NCI-H2227 (cell line): ENCODE measurements around the gene ASPG.

Experiments
- DNase-seq: peaks from one replicate; lab custom pipeline; 2025; ENCODE audit not compliant: unreplicated experiment; lab: John Stamatoyannopoulos, UW

Gene ASPG

GRCh38 chr14:104085032-104085888 is at the start of gene ASPG:
Gene ASPG (plus strand): TSS chr14:104085700. CDS start chr14:104085771, 71 bp downstream.
- DNase-seq: no peak

DNA sequence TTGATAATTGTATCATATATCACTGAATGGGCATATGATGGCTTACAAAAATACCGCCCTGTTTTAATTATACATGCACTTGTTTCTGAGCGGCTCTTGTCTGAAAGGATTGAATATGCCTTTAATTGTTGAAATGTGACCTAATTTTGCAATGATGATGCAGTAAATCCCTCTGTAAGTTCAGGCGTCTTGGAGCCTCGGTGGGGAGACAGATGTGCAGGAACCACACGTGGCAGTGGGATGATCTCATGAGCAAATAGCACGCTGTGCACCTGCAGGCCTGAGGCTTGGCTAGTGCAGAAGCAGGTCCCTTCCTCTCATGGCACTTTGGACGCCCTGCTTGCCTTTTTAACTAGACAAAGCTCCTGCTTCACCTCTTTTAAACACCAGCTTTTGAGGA is 49.3 kb upstream of the ASPG start:
- no peak for DNase-seq

GRCh38 chr14:104037074-104037473 is 48.4 kb upstream of the ASPG start:
- no peak for DNase-seq

DNA sequence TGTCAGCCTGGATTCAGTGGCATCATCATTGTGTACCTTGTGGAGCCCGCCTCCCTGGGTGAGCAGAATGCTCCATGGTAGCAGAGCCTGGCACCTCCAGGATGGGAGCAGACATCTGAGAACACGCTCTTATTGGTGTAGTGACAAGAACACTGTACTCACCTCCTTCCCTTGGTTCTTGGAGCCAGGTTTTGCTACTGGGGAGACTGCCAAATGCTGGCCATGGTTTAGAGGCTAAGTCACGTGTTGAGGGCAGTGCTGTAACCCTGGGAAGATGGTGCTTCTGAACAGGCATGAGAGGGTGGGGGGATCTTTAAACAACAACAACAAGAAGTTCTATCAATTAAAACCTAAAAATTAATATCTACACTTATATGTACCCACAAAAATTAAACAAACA is 47.6 kb upstream of the ASPG start:
- DNase-seq: no peak

- no peak for DNase-seq
Measured at GRCh38 chr14:104039214-104039613, 46.3 kb upstream of the ASPG start.

- DNase-seq: no peak
Measured at GRCh38 chr14:104040539-104040938, 45.0 kb upstream of the ASPG start.

DNA sequence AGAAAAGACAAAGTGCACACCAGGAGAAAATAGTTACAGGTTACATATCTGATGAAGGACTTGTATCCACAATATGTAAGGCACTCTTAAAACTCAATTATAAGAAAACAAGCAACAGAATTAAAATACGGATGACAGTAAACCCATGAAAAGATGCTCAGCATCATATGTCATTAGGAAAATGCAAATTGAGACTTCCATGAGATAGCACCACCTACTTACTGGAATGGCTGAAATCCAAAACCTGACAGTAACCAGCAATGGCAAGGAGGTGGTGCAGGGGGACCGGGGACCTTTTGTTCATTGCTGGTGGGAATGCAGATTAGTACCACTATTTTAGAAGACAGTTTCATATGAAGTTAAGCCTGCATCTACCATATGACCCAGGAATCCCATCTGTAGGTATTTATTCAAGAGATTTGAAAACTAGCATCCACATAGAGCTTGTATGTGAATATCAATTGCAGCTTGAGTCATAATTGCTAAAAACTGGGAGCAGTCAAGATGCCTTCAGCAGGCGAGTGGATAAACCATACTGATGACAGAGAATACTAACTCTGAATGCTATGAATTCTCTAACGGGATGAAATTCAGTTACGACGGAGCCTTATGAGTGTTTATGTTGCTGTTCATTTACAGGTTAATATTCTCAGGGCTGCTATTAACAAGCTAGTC is 43.9 kb upstream of the ASPG start:
- no peak for DNase-seq

DNA sequence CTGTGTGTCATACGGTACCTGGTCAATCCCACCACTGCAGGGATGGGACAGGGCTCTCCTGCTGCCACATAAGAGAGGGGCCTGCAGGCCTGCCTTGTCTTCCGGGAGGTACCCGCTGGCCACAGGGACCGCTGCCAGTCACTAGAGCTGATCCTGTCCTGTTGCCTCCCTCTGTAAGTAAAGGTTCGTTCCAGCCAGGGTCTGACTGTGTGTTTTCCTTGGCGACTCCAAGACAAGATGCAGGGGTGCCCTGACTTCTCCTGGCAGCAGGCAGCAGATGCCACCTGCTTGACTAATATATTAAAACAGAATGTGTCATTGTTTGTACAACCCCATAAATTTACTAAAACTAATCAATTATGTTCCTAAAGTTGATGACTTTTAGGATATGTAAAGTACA is 41.5 kb upstream of the ASPG start:
- DNase-seq: no peak

DNA sequence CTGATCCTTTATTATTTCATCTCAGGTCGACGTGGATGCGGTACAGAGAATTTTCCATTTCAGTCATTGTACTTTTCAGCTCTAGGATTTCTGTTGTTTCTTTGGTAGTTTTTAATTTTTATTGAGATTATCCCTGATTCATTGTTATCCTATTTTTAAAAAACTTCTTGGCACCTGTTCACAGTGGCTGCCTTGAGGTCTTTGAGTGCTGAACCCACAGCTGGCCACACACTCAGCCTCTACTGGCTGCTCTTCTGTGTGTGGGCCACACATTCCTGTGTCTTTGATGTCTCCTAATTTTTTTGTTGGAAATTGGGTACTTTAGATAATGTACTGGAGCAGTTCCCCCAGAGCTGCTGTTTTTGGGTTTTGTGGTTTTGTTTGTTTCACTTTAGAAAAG is 37.7 kb upstream of the ASPG start:
- no peak for DNase-seq

- no peak for DNase-seq
Measured at GRCh38 chr14:104048758-104049507, 36.6 kb upstream of the ASPG start.

DNA sequence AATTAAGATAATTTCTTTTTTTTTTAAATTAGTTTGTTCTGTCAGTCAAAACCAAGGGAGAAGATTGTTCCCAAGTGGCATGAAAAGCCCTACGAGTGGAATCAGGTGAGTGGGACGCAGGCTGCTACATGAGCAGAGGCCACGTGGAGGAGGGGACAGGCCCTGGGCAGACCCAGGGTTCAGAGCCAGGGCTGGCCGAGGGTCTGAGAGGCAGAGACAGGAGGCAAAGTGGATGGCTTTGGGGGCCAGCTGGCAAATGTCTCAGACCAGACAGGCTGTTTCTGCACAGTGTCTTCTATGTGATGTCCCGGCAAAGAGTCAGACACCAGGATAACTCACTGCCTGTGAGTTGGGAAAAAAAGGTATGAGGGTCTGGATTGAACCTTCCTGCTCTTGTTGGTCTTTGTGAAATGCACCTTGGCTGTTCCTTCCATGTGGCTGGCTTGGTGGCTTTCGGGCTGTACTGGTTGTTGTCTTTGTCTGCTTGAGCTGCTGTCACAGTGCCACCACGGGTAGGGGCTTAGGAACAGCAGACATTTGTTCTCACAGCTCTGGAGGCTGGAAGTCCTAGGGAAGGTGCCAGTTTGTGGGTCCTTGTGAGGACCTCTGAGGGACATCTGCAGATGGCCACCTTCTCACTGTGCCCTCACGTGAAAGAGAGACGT is 35.8 kb upstream of the ASPG start:
- no peak for DNase-seq

GRCh38 chr14:104051092-104051813 is 34.2 kb upstream of the ASPG start:
- DNase-seq: no peak

- DNase-seq: no peak
Measured at GRCh38 chr14:104054222-104054905, 31.1 kb upstream of the ASPG start.

GRCh38 chr14:104062281-104062680 is 23.2 kb upstream of the ASPG start:
- no peak for DNase-seq

DNA sequence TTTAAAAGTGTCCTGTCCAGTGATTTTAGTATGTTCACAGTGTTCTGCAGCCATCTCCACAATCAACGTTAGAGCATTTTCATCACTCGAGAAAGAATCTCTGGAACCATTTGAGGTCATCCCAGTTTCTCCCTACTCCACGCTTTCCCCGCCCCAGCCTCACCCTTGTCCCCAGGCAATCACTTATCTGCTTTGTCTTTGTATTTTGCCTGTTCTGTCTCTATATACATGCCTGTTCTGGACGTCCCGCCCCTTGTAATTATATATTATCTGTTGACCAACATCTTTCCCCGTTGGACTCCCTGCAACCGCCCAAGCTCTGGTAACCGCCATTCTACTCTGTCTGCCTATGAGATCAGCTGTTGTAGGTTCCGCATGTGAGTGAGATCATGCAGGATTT is 21.5 kb upstream of the ASPG start:
- peak; percentile 43 for DNase-seq

DNA sequence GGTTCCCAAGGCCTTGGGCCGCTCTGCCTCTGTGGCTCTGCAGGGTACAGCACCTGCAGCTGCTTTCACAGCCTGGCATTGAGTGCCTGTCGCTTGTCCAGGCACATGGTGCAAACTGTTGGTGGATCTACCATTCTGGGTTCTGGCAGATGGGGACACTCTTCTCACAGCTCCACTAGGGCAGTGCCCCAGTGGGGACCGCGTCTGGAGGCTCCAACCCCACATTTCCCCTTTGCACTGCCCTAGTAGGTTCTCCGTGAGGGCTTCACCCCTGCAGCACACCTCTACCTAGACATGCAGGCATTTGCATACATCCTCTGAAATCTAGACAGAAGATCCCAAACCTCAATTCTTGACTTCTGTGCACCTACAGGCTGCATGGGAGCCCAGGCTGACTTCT is 19.2 kb upstream of the ASPG start:
- DNase-seq: no peak

DNA sequence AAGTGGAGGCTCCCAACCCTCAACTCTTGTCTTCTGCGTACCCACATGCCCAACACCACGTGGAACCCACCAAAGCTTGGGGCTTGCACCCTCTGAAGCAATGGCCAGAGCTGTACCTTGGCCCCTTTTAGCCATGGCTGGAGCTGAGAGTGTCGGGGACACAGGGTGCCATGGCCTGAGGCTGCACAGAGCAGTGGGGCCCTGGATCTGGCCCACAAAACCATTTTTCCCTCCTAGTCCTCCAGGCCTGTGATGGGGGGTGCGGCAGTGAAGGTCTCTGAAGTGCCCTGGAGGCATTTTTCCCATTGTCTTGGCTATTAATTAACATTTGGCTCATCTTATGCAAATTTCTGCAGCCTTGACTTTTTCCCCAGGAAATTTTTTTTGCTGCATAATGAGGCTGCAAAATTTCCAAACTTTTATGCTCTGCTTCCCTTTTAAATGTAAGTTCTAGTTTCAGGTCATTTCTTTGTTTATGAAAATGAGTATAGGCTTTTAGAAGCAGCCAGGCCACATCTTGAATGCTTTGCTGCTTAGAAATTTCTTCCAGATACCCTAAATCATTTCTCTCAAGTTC is 18.7 kb upstream of the ASPG start:
- no peak for DNase-seq

- DNase-seq: no peak
Measured at GRCh38 chr14:104069541-104069940, 16.0 kb upstream of the ASPG start.

DNA sequence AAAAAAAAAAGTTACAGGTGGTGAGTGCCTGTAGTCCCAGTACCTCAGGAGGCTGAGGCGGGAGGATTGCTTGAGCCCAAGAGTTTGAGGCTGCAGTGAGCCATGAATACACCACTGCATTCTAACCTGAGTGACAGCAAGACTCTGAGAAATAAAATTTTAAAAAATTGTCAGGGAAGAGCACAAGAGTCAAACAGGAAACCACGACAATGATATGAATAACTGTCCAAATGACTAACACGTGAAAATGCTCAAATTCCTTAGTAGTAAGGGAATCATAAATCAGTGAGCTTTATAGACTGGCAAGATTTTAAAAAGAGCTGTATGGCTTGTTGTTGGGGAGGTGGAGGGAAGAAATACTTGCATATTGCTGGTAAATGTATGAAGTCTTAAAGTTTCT is 12.9 kb upstream of the ASPG start:
- no peak for DNase-seq

DNA sequence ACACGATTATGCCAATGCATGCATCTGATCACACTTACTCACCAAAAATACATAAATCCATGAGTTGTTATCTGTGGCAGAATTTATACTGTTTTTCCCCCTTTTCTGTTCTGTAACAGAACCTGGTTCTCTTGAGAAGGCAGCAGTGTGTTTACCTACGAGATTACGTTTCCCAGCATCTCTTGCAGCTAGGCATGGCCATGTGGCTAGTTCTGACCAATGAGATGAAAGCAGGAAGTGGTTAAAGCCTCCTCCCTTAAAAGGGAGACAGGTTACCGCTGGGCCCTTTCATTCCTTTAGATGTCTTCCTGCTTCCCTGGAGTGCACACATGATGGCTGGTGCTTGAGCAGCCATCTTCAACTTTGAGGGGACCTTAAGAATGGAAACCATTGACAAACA is 11.7 kb upstream of the ASPG start:
- DNase-seq: no peak
